Endothelial cell of umbilical vein (primary cell): ENCODE data around the gene FBN2. TPM values are rescaled to one million over a fixed set of nuclear protein-coding genes. Genes with fewer than 3 reads are reported as not detected.

Source experiments
- BruUV-seq: library from RNA; stranded (reverse); fragments of 400-500 nt; replicated peaks from 2 replicates; lab custom pipeline; 2021; lab: Mats Ljungman, UMichigan
- CTCF ChIA-PET: fragments of 300-600, 350-600 bp; sonication (Branson Sonifier 250); formaldehyde crosslinking; loops from one replicate; lab custom pipeline; 2021; ENCODE audit warnings: antibody characterized with exemption, inconsistent platforms; lab: Charles Lee
- POLR2A ChIA-PET: fragments of 300-600, 350-600 bp; sonication (Branson Sonifier 250); formaldehyde crosslinking; loops from one replicate; lab custom pipeline; 2021; ENCODE audit warnings: antibody characterized with exemption, inconsistent platforms; lab: Charles Lee
- DNase-seq: peaks from one replicate; pipeline ENCODE4 v3.0.0-alpha.2; 2011; ENCODE audit warnings: low read depth, low spot score
- FAIRE-seq: peaks from 2 replicates; lab custom pipeline; 2011; peaks lifted over from hg19 to GRCh38; lab: Jason Lieb, UNC
- H2AFZ ChIP-seq: 2 replicates; pipeline ENCODE4 v1.6.0; 2012; ENCODE audit warnings: low read depth, low read length, control low read depth, inconsistent platforms
- H3K27ac ChIP-seq: 2 replicates; pipeline ENCODE4 v1.5.1; 2011; ENCODE audit warnings: low read depth, mild to moderate bottlenecking, control low read depth, low read length, moderate library complexity; ENCODE audit not compliant: insufficient read depth
- H3K27me3 ChIP-seq, 2 experiments: 2 replicates each; pipeline versions ENCODE4 v1.6.0 to v1.6.1; 2011; ENCODE audit warnings: low read length in 2 of 2, mixed read lengths in 1 of 2; ENCODE audit not compliant: control insufficient read depth in 2 of 2, insufficient read depth in 2 of 2
- H3K36me3 ChIP-seq, 2 experiments: 2 replicates in 1 of 2; 3 replicates in 1 of 2; pipeline ENCODE4 v1.5.1; 2011; ENCODE audit warnings: low read length in 2 of 2, mild to moderate bottlenecking in 1 of 2, moderate library complexity in 1 of 2; ENCODE audit not compliant: control insufficient read depth in 2 of 2, insufficient read depth in 2 of 2; ENCODE audit errors: extremely low read depth in 1 of 2
- H3K4me1 ChIP-seq: 3 replicates; pipeline ENCODE4 v1.5.1; 2011; ENCODE audit warnings: mild to moderate bottlenecking, low read length; ENCODE audit not compliant: control insufficient read depth, insufficient read depth; ENCODE audit errors: extremely low read depth
- H3K4me2 ChIP-seq: 2 replicates; pipeline ENCODE4 v1.6.1; 2011; ENCODE audit warnings: low read length, control low read depth, mixed read lengths; ENCODE audit not compliant: insufficient read depth
- H3K4me3 ChIP-seq, 3 experiments: fragments of 200-600 bp in 1 of 3; sonication (generic), shearing (Covaris generic) in 1 of 3; replicated peaks in 1 of 3; 2 replicates each; pipeline ENCODE4 v1.5.1; 2011 to 2016; ENCODE audit warnings: control low read depth in 3 of 3, low read length in 3 of 3, mild to moderate bottlenecking in 2 of 3, inconsistent platforms in 1 of 3, low read depth in 1 of 3, moderate library complexity in 1 of 3; ENCODE audit not compliant: insufficient read depth in 1 of 3
- H3K79me2 ChIP-seq: 2 replicates; pipeline ENCODE4 v1.6.0; 2012; ENCODE audit warnings: low read length, inconsistent platforms; ENCODE audit not compliant: control insufficient read depth, insufficient read depth
- H3K9ac ChIP-seq: replicated peaks from 2 replicates; pipeline ENCODE3; 2011; ENCODE audit warnings: low read length, control low read depth; ENCODE audit not compliant: insufficient read depth; ENCODE audit errors: extremely low read depth
- H3K9me1 ChIP-seq: replicated peaks from 3 replicates; pipeline ENCODE4 v1.6.0; 2011; ENCODE audit warnings: mild to moderate bottlenecking, low read length; ENCODE audit not compliant: control insufficient read depth, insufficient read depth; ENCODE audit errors: extremely low read depth
- H3K9me3 ChIP-seq: replicated peaks from 2 replicates; pipeline ENCODE4 v1.5.1; 2012; ENCODE audit warnings: low read length, inconsistent platforms; ENCODE audit not compliant: control insufficient read depth, insufficient read depth
- H4K20me1 ChIP-seq: replicated peaks from 2 replicates; pipeline ENCODE3; 2011; ENCODE audit warnings: mild to moderate bottlenecking, low read length; ENCODE audit not compliant: control insufficient read depth, insufficient read depth; ENCODE audit errors: extremely low read depth
- CTCF ChIP-seq, 2 donors: IDR thresholded peaks; 1 replicate in 1 of 2; 2 replicates in 1 of 2; pipeline ENCODE4 v1.5.1; 2011; ENCODE audit warnings: low read length in 2 of 2, mild to moderate bottlenecking in 2 of 2, moderate library complexity in 2 of 2, control low read depth in 1 of 2, inconsistent platforms in 1 of 2, low read depth in 1 of 2; ENCODE audit not compliant: insufficient read depth in 1 of 2; ENCODE audit errors: extremely low read depth in 1 of 2
- EZH2 ChIP-seq: IDR thresholded peaks from 2 replicates; pipeline ENCODE4 v1.6.1; 2012; ENCODE audit warnings: borderline replicate concordance, low read depth, mild to moderate bottlenecking, moderate library complexity, low read length, inconsistent platforms; ENCODE audit not compliant: severe bottlenecking
- FOS ChIP-seq: IDR thresholded peaks from 2 replicates; pipeline ENCODE4 v1.6.1; 2011; ENCODE audit warnings: mild to moderate bottlenecking, low read length, moderate library complexity, borderline replicate concordance; ENCODE audit not compliant: insufficient read depth
- GATA2 ChIP-seq: IDR thresholded peaks from 2 replicates; pipeline ENCODE4 v1.7.0; 2011; ENCODE audit warnings: low read depth, mild to moderate bottlenecking, moderate library complexity, mixed read lengths, low read length; ENCODE audit not compliant: insufficient read length, insufficient read depth
- JUN ChIP-seq: IDR thresholded peaks from 2 replicates; pipeline ENCODE4 v1.6.1; 2011; ENCODE audit warnings: borderline replicate concordance, low read depth; ENCODE audit not compliant: insufficient read length, insufficient read depth
- MAX ChIP-seq: IDR thresholded peaks from 2 replicates; pipeline ENCODE4 v1.6.1; 2011; ENCODE audit not compliant: insufficient read depth, insufficient read length
- MYC ChIP-seq: IDR thresholded peaks from one replicate; pipeline ENCODE4 v1.6.1; 2011; ENCODE audit warnings: mild to moderate bottlenecking, low read depth, low read length
- POLR2A ChIP-seq: IDR thresholded peaks from 2 replicates; pipeline ENCODE4 v1.6.1; 2012; ENCODE audit warnings: low read depth, mild to moderate bottlenecking, control low read depth, low read length
- POLR2AphosphoS5 ChIP-seq: IDR thresholded peaks from 2 replicates; pipeline ENCODE4 v1.6.1; 2012; ENCODE audit warnings: low read depth, mild to moderate bottlenecking, control low read depth, low read length, moderate library complexity; ENCODE audit not compliant: insufficient read depth
- dilution Hi-C: fragments of 300-500 bp; cut with MboI; formaldehyde crosslinking; loops from one replicate; pipeline ENCODE4 v1.15.0; 2019; ENCODE audit warnings: low sequenced_read_pairs; ENCODE audit not compliant: extremely low pct_ligation_motif_present
- intact Hi-C: fragments of 100-400 bp; cut with micrococcal nuclease; formaldehyde crosslinking; loops from one replicate; pipeline ENCODE4 v1.10.0; 2022
- polyA plus RNA-seq, 4 experiments: library from polyadenylated mRNA; depleted of rRNA in 3 of 4; stranded (reverse) in 3 of 4; unstranded in 1 of 4; fragments of >200 nt; gene quantifications; 2 replicates each; pipeline versions ENCODE4 v1.2.1 to v1.2.3, GENCODE V29; 2011 to 2012; ENCODE audit warnings: missing spikeins in 1 of 4
- total RNA-seq: library from RNA; stranded (reverse); gene quantifications from 2 replicates; pipeline ENCODE4 v1.2.3, GENCODE V29; 2021

Gene FBN2
- total and polyA plus RNA-seq, 2 donors (not counting 3 experiments of a cell fraction or from before 2014, with no cell fraction given), result 21.8 to 57.4 TPM

GRCh38 chr5:128412145-128412930, 125.7 kb downstream of the FBN2 start:
- no peaks in the 10 kb centered on the region for H3K79me2 ChIP-seq
- no peak overlapping the region for H3K27ac ChIP-seq
- no peak overlapping the region for H2AFZ ChIP-seq
- no peak for FAIRE-seq
- no peaks in the 10 kb centered on the region for H3K9me1 ChIP-seq
- ChIA-PET CTCF (interaction anchor here (1.0 to 2.8 kb wide), 4 partner anchors 10 to 432 kb away, joined by 3 to 13 read pairs (median 4); no protein-coding TSS in a partner anchor), POLR2A (no interaction called here)
- H3K4me3 ChIP-seq, result no peak overlapping the region
- no peak for DNase-seq
- H3K4me2 ChIP-seq, result no peak overlapping the region
- H4K20me1 ChIP-seq, result no peaks in the 10 kb centered on the region
- TF ChIP-seq GATA2 (no peak), POLR2A (no peak), CTCF (IDR thresholded peaks at IDR 0.05; ENCODE audit: extremely low read depth in 1 of 2, insufficient read depth in 1 of 2, low read depth in 1 of 2, low read length in 2 of 2) (no peak), EZH2 (no peak), POLR2AphosphoS5 (no peak), FOS (no peak), MAX (no peak), MYC (no peak), JUN (no peak)
- intact Hi-C loops, result loop anchor here (5.0 to 10.0 kb wide), 2 partner anchors 125 to 412 kb away; partner anchors contain the start of gene FBN2
- peaks cover 26% of the 10 kb centered on the region for H3K4me1 ChIP-seq
- H3K9ac ChIP-seq, result no peak overlapping the region
- BruUV-seq, result no TSS peak
- dilution Hi-C loops, result no loop called here
- H3K27me3 ChIP-seq, result peaks cover 0 to 1% of the 10 kb centered on the region in 2 experiments
- H3K36me3 ChIP-seq, result no peaks in the 10 kb centered on the region
- no peaks in the 10 kb centered on the region for H3K9me3 ChIP-seq
